Left lobe of liver (tissue), 2 donors: Measurements from ENCODE around the gene NEDD4L. TPM values are rescaled to one million over a fixed set of nuclear protein-coding genes. Genes with fewer than 3 reads are reported as not detected.
A peak's percentile ranks its signal among the peaks of the same experiment; 100 is the strongest.

ENCODE experiments used
- ATAC-seq: fragments of 200-7000 bp; cut with Tn5 transposase; one replicate; pipeline ENCODE4 v1.9.1; 2020; ENCODE audit warnings: mild to moderate bottlenecking, moderate library complexity
- DNase-seq: peaks from one replicate; pipeline ENCODE4 v3.0.0-alpha.2; 2020; ENCODE audit warnings: low spot score
- total RNA-seq: library from RNA; stranded (reverse); gene quantifications from one replicate; pipeline ENCODE4 v1.2.1, GENCODE V29; 2021
- donor health status: DM: no; HTN: no; CAD: no; lungs with moderate emphysema.
- donor health status: DM: no; HTN: yes; CAD: no.

Gene NEDD4L
- total RNA-seq, 1 donor from 2014 or later, result 22.3 TPM

- DNase-seq (no peak), ATAC-seq (peak; percentile 65)
These were observed 44.7 kb downstream of the NEDD4L start for GRCh38 chr18:58088691-58089065.

- peak; percentile 46 for ATAC-seq
- DNase-seq, result no peak
These were observed 47.1 kb downstream of the NEDD4L start for GRCh38 chr18:58091099-58091611.

GRCh38 chr18:58093311-58093803 is 49.3 kb downstream of the NEDD4L start:
- ATAC-seq (no peak), DNase-seq (no peak)

- ATAC-seq (no peak), DNase-seq (no peak)
These were observed 51.2 kb downstream of the NEDD4L start for GRCh38 chr18:58095222-58095621.

- DNase-seq (no peak), ATAC-seq (no peak)
These were observed 51.6 kb downstream of the NEDD4L start for GRCh38 chr18:58095655-58096054.

GRCh38 chr18:58096658-58097057 is 52.6 kb downstream of the NEDD4L start:
- DNase-seq (no peak), ATAC-seq (no peak)

- DNase-seq (peak; percentile 86), ATAC-seq (peak; percentile 96)
These were observed 53.3 kb downstream of the NEDD4L start for GRCh38 chr18:58097121-58097906.

GRCh38 chr18:58097907-58098166 is 53.8 kb downstream of the NEDD4L start:
- ATAC-seq (no peak), DNase-seq (no peak)

GRCh38 chr18:58098706-58099105 is 54.7 kb downstream of the NEDD4L start:
- no peak for ATAC-seq
- no peak for DNase-seq

GRCh38 chr18:58100154-58100553 is 56.1 kb downstream of the NEDD4L start:
- ATAC-seq (no peak), DNase-seq (no peak)

GRCh38 chr18:58101291-58101794 is 57.3 kb downstream of the NEDD4L start:
- ATAC-seq (no peak), DNase-seq (no peak)

- ATAC-seq (no peak), DNase-seq (no peak)
These were observed 58.0 kb downstream of the NEDD4L start for GRCh38 chr18:58102018-58102417.

- peak; percentile 94 for ATAC-seq
- peak; percentile 68 for DNase-seq
These were observed 58.8 kb downstream of the NEDD4L start for GRCh38 chr18:58102875-58103274.

GRCh38 chr18:58103339-58103985 is 59.4 kb downstream of the NEDD4L start:
- ATAC-seq (peak; percentile 68), DNase-seq (no peak)

GRCh38 chr18:58104096-58104495 is 60.1 kb downstream of the NEDD4L start:
- no peak for DNase-seq
- no peak for ATAC-seq

- ATAC-seq (no peak), DNase-seq (no peak)
These were observed 61.3 kb downstream of the NEDD4L start for GRCh38 chr18:58105206-58105887.

- DNase-seq (no peak), ATAC-seq (no peak)
These were observed 61.8 kb downstream of the NEDD4L start for GRCh38 chr18:58105888-58106260.

GRCh38 chr18:58106289-58107070 is 62.5 kb downstream of the NEDD4L start:
- ATAC-seq (no peak), DNase-seq (no peak)

GRCh38 chr18:58109256-58109655 is 65.2 kb downstream of the NEDD4L start:
- no peak for DNase-seq
- ATAC-seq, result no peak

GRCh38 chr18:58110398-58110797 is 66.4 kb downstream of the NEDD4L start:
- ATAC-seq, result no peak
- DNase-seq, result no peak

GRCh38 chr18:58112174-58112573 is 68.1 kb downstream of the NEDD4L start:
- DNase-seq (no peak), ATAC-seq (no peak)
